UCSD-AML1 (cell line): ENCODE data around the gene ROR1.

Experiments used
- DNase-seq: peaks from one replicate; lab custom pipeline; 2025; ENCODE audit not compliant: unreplicated experiment; lab: John Stamatoyannopoulos, UW

ROR1 gene

DNA sequence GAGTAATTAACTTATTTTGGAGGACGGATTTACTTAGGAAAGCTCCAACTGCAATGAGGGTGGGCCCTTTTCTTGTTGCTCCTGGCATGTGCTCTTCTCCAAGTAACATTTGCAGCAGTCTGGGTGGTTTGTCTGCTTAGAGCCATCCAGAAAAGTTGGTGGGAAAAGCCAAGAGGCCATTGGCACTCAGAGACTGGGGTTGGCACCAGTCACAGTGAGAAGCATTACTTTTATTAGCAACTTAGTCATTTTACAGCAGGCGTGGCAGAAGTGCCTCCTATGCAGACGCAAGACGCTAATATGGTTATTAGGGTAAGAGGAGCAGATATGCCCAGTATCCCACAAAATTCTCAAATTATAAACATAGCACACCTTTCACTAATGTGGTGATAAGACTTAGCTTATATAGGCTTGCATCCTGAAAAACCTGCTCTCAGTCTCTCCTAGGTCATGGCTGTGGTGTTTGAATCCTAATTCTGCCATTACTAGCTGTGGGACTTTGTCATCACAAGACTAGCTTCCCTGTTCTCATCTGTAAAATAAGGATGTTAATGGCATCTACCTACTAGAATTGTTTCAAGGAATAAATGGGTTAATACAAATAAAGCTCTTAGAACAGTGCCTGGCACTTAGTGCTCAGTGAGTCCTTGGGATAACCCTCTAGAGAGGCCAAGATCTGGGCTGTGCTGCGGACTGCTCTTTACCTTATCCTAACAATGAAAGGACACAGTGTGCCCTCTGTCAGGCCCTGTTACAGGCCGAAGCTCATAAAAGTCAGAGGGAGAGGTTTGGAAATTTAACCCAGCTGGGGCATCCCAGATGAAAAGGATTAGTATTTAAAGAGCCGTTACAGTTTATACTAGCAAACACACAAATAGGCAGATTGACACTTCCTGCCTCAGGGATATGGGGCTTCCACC is 154.6 kb downstream of the ROR1 start:
- no peak for DNase-seq

- DNase-seq: no peak
Observed at GRCh38 chr1:63929106-63929478, 155.3 kb downstream of the ROR1 start.

- DNase-seq: no peak
Observed at GRCh38 chr1:63931468-63931867, 157.7 kb downstream of the ROR1 start.

DNA sequence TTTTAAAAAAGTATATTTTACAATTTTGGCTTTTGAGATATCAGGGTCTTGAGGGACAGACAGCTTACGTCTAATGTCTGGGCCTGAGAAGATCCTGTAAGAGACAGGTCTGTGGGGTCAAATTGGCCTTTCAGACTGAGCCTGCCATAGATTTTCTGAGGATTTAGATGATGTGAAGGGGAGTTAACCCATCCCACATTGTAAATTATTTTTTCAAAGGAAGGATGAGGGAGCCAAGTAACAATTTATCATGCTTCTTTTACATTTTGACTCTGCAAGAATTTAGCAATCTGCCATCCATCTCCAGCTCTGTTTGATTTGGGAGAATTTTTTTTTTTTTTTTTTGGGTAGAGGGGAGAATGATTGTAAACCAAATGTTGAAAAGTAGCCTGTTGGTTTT is 160.9 kb downstream of the ROR1 start:
- DNase-seq: no peak

- no peak for DNase-seq
Observed at GRCh38 chr1:63935143-63935542, 161.3 kb downstream of the ROR1 start.

GRCh38 chr1:63935553-63935952 is 161.7 kb downstream of the ROR1 start:
- no peak for DNase-seq

DNA sequence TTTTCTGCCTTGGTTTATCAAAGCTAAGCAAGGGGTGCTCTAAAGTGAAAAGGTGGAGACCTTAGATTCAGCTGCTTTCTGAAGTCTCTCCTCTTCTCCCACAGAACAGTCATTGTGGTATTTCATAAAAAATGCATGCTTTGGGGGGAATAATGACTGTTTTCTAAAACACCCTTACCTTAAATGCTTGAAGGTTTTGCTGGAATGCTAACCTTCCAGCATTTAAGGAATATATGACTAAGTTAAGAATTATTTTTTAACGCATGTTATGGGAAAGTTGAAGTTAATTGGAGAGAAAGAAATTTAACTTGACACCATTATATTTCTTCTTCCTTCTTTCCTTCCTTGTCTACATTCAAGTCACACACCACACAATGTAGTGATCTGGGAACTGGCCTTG is 162.5 kb downstream of the ROR1 start:
- DNase-seq: no peak

GRCh38 chr1:63936801-63937200 is 163.0 kb downstream of the ROR1 start:
- no peak for DNase-seq

DNA sequence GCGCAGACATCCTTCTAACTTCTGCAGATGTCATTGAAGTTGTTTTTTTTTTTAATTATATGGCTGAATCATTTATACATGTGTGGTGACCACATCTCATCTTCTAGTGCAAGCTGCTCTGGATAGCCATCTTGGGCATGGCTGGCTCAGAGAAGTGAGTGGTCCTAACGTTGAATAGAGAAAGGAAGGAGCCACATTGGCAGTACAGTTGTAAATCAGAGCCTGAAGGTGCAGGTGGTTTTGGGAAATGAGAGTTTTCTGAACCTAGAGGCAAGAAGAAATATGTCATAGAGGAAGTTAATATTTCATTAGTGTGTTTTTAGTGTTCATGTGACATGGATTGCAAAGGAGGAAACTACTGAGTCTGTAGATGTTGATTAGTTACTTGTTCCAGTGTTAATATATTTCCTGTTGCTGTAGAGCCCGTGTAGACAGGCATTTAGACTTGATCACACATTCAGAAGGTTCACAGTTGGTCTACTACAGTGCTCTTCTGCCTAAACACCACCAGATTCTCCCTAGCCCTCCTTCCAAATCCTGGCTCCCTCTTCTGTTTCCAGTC is 163.7 kb downstream of the ROR1 start:
- DNase-seq: no peak

GRCh38 chr1:63940440-63940839 is 166.6 kb downstream of the ROR1 start:
- DNase-seq: no peak

- no peak for DNase-seq
Observed at GRCh38 chr1:63943393-63943792, 169.6 kb downstream of the ROR1 start.

GRCh38 chr1:63945943-63946342 is 172.1 kb downstream of the ROR1 start:
- no peak for DNase-seq

DNA sequence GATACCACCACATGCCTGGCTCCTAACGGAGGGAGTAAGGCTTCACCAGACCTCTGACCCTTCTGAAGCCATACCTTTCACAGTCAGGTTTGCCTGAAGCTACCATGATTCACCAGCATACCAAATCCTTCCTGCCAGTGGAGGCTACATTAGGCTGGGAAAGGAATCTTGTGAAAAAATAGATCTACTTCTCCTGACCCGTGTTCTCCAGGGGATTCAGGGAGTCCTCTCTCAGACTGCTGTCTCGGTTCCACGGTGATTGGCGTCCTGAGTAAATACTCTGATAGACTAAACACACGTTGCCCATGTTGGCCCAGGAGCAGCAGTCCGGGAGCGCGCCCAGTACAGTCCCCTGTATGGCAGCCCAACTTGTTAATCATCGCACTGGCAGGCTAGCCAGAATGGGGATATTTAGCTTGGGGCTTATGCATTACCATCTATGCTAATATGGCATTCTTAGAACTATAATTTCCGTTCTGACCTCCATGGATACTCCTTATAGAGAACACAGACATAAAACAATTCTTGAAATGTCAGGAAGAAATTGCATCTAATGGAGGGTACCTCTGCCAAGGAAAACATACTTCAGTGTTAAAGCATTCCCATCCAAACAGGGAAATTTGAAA is 173.2 kb downstream of the ROR1 start:
- no peak for DNase-seq

- no peak for DNase-seq
Observed at GRCh38 chr1:63947904-63948303, 174.1 kb downstream of the ROR1 start.

DNA sequence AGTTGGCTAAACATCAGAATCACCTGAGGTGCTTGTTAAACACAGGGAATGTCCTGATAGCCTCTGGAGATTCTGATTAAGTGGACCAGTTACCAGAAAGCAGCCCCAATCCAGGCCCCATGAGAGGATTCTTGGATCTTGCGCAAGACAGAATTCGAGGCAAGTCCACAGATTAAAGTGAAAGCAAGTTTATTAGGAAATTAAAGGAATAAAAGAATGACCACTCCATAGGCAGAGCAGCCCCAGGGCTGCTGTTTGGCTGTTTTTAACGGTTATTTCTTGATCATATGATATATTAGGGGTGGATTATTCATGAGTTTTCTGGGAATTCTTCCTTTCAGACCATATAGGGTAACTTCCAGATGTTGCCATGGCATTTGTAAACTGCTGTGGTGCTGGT is 176.2 kb downstream of the ROR1 start:
- no peak for DNase-seq

- DNase-seq: no peak
Observed at GRCh38 chr1:63951059-63951946, 177.5 kb downstream of the ROR1 start.

GRCh38 chr1:63954187-63954586 is 180.4 kb downstream of the ROR1 start:
- no peak for DNase-seq

DNA sequence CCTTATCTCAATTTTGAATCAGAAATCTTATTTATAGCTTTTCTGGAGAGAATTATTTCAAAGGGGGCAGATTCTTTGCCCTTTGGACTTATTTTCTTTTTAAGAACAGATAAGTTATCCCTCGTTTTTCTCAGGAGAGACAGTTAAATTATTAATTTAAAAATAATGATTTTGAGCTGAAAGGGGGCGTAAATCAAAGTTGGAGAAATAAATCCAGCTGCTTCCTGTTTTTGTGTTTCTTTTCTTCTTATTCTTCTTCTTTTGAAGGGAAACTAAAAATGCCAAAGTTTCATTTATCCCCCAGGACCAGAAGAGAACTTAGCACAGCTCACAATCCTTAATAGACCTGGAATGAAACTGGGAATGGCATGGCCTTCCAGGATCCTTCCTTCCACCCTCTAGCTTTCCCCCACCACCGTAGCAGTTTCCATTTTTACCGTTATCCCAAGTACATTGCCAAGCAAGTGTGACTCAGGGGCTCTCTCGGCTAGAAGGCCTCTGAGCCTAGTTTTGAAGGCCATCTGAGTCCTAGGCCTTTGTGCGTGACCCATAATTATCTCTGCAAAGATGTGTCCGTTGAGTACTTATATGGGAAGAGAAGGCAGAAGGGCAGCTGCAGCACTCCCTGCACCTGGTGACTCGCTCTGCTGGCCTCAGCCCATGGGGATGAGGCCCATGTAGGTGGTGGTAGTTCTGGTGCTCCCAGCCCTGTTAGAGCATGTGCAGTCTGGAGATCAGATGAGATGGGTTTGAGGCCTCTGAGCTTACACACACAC is 181.7 kb downstream of the ROR1 start:
- no peak for DNase-seq

DNA sequence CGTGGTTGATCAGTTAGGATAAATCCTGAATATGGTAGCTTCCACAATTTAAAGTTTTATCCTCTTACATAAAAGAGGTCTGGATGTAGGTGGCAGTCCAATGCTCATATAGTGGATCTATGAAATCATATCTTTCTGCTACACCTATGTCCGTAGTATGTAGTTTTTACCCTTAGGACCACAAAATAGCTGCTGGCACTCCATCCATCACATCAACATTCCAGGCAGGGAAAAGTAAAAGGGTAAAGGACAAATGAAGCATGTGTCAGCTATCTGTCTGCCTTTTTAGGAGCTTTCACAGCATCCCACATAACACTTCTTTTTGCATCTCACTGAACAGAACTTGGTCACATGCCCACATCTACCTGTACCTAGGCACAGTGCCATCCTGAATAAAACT is 184.7 kb downstream of the ROR1 start:
- no peak for DNase-seq

GRCh38 chr1:63960326-63960725 is 186.5 kb downstream of the ROR1 start:
- DNase-seq: no peak

DNA sequence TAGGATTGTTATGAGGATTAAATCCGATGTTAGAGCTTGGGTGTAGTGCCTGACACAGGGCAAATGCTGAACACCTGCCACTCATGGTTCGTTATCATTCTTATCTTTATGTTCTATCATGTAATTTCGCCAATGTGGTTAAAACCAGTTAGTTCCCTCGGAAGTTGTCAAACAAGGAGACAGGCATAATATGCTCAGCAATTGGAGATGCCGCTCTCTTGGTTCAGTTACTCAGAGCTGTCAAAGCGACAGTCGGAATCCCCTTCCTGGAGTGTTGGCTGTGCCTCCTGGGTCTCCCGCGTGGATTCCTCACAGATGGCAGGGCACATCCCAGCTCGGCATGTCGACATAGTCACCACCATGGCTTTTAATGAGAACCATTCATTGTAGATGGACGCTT is 192.2 kb downstream of the ROR1 start:
- no peak for DNase-seq
